K562 (cell line): ENCODE results near the gene ALDH3B2.
"Not testable (repeated sequence)": the region's sequence is repeated elsewhere in the genome, so short reads cannot be mapped to it uniquely, and the experiment has no call there.

ENCODE experiments used
- BHLHE40 ChIP-seq: IDR thresholded peaks from 2 replicates; pipeline ENCODE4 v1.6.1; 2011; ENCODE audit warnings: low read length, improper control_type of control experiment
- CREM ChIP-seq: IDR thresholded peaks from 2 replicates; pipeline ENCODE4 v1.6.1; 2014; ENCODE audit warnings: antibody characterized with exemption, low read depth
- HEY1 ChIP-seq: fragments of 250-450 bp; sonication (Bioruptor Pico); IDR thresholded peaks from 2 replicates; pipeline ENCODE4 v1.5.0; 2020; ENCODE audit warnings: mild to moderate bottlenecking, moderate library complexity, borderline replicate concordance
- POLR2A ChIP-seq: fragments of 450-650 bp; conservative IDR thresholded peaks from 2 replicates; pipeline ENCODE4 v1.6.1; 2016
- PRPF4 ChIP-seq: fragments of 200-400 bp; formaldehyde crosslinking; IDR thresholded peaks from one replicate; pipeline ENCODE4 v1.6.1; 2017; ENCODE audit warnings: low read length, low read depth, mild to moderate bottlenecking; ENCODE audit not compliant: insufficient read depth, poor library complexity, severe bottlenecking
- RNF2 ChIP-seq: sonication (generic); IDR thresholded peaks from 2 replicates; pipeline ENCODE4 v1.6.1; 2016
- TCF7L2 ChIP-seq: fragments of 150-350 bp; IDR thresholded peaks from 2 replicates; pipeline ENCODE4 v1.6.1; 2016; ENCODE audit warnings: low read depth, mild to moderate bottlenecking, low read length, moderate library complexity
- ZC3H8 ChIP-seq: fragments of 450-650 bp; IDR thresholded peaks from 2 replicates; pipeline ENCODE4 v1.6.1; 2017
- ZNF253 ChIP-seq: fragments of 250-450 bp; sonication (Bioruptor Pico); conservative IDR thresholded peaks from 2 replicates; pipeline ENCODE4 v1.6.1; 2021; ENCODE audit warnings: mild to moderate bottlenecking
- ZNF324 ChIP-seq: fragments of 250-450 bp; sonication (Bioruptor Pico); IDR thresholded peaks from 2 replicates; pipeline ENCODE4 v1.4.0; 2020; ENCODE audit warnings: mild to moderate bottlenecking
- TF ChIP-seq, protein P1 (sequence below), 3 experiments: IDR thresholded peaks in 2 of 3; conservative IDR thresholded peaks in 1 of 3; 2 replicates each; pipeline ENCODE4 v1.5.1; 2011 to 2012; ENCODE audit warnings: low read length in 3 of 3, mild to moderate bottlenecking in 3 of 3, control low read depth in 2 of 3, improper control_type of control experiment in 1 of 3, inconsistent platforms in 1 of 3, low read depth in 1 of 3, mixed read lengths in 1 of 3, moderate library complexity in 1 of 3; ENCODE audit not compliant: insufficient read depth in 2 of 3
- TF ChIP-seq, protein P2 (sequence below): sonication (generic); formaldehyde crosslinking; IDR thresholded peaks from 2 replicates; pipeline ENCODE4 v1.8.0; 2022; ENCODE audit warnings: missing genetic modification reagents, mild to moderate bottlenecking, borderline replicate concordance

DNA sequence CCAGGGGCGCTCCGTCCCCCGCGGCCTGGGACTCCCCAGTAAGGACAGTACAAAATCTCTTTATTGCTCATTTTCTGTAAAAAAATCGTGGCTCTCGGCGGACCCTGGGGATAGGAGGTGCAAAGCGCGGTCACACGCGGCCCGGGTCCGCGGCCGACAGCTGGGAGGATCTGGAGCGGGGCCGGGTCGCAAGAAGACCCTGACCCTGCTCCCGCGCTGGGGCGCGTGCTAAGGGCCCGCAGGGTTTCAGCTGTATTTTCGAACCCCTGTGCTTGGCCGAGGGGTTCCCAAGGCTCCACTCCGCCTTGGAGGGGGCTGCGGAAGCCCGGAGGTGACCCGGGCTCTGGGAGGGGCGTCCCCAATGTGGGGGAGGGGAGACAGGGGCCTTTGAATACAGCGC, 36.8 kb upstream of the ALDH3B2 start:
- not testable (repeated sequence) for TF ChIP-seq POLR2A; ZC3H8; BHLHE40; HEY1 (CRISPR knock-in tag); CREM; TCF7L2; PRPF4; ZNF324 (CRISPR knock-in tag); ZNF253; RNF2
- TF ChIP-seq, protein P1, sequence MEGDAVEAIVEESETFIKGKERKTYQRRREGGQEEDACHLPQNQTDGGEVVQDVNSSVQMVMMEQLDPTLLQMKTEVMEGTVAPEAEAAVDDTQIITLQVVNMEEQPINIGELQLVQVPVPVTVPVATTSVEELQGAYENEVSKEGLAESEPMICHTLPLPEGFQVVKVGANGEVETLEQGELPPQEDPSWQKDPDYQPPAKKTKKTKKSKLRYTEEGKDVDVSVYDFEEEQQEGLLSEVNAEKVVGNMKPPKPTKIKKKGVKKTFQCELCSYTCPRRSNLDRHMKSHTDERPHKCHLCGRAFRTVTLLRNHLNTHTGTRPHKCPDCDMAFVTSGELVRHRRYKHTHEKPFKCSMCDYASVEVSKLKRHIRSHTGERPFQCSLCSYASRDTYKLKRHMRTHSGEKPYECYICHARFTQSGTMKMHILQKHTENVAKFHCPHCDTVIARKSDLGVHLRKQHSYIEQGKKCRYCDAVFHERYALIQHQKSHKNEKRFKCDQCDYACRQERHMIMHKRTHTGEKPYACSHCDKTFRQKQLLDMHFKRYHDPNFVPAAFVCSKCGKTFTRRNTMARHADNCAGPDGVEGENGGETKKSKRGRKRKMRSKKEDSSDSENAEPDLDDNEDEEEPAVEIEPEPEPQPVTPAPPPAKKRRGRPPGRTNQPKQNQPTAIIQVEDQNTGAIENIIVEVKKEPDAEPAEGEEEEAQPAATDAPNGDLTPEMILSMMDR (IDR thresholded peaks at IDR 0.05 in 2 of 3, conservative IDR thresholded peaks at IDR 0.05 in 1 of 3; ENCODE audit: insufficient read depth in 2 of 3, low read depth in 1 of 3, low read length in 3 of 3) = not testable (repeated sequence)
- TF ChIP-seq, protein P2, sequence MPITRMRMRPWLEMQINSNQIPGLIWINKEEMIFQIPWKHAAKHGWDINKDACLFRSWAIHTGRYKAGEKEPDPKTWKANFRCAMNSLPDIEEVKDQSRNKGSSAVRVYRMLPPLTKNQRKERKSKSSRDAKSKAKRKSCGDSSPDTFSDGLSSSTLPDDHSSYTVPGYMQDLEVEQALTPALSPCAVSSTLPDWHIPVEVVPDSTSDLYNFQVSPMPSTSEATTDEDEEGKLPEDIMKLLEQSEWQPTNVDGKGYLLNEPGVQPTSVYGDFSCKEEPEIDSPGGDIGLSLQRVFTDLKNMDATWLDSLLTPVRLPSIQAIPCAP = not testable (repeated sequence)
